Measurements from ENCODE around the gene AP4E1.
"Not testable (repeated sequence)": the region's sequence is repeated elsewhere in the genome, so short reads cannot be mapped to it uniquely, and the experiment has no call there.

AP4E1 gene

GRCh38 chr15:50890751-50891150, 17.7 kb upstream of the AP4E1 start:
- DNase-seq, result no peak

- DNase-seq, result no peak
Observed at GRCh38 chr15:50891159-50891558, 17.3 kb upstream of the AP4E1 start.

GRCh38 chr15:50893976-50894375, 14.5 kb upstream of the AP4E1 start:
- DNase-seq, result no peak

- not testable (repeated sequence) for DNase-seq
Observed at GRCh38 chr15:50901390-50901789, 7.1 kb upstream of the AP4E1 start.

GRCh38 chr15:50904211-50904610, 4.3 kb upstream of the AP4E1 start:
- DNase-seq, result no peak

DNA sequence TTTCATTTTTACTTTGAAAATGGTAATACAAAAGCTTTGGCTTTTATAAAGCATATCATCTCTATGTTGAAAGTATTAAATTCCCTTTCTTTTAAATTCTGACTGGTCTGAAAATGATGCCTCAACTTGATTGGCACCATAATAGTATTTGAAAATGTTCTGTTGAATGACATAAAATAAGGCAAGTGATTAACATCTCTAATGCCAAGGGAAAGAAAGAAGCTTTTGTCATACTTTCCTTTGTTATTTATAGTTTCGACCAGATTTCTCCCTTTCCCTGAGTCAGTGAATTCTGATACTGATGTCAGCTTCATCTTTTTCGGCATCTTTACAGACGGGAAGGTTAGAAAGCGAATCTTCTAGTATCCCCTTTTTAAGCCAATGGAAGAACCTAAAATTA, 3.4 kb upstream of the AP4E1 start:
- no peak for DNase-seq

GRCh38 chr15:50906954-50907600, 1.4 kb upstream of the AP4E1 start:
- DNase-seq, result peak; percentile 55

DNA sequence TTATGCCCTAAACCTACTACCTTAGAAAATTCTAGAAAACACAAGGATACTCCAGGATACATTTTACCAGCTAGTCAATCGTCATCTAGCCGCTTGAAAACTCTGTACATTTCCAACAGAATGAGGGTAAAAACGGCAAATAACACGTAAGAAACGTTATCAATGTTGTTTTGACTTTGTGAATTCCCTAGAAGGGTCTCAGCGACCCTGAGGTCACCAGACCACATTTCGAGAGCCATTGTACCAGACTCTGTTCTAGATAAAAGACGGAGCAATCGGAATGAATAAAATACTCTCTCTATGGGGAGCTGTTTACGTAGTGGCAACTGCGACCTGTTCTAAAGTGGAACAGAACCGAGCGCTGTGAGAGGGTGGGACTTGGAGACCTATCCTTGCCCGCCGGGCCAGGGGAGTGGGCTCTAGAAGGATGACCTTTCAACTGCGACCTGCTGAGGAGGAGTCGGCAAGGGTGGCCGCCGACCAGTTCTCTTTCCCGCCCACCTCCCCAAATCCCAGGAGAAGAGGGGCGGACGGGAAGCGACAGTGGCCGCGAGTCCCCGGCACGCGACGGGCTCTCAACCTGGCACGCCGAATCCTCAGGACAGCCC, 778 bp upstream of the AP4E1 start:
- peak; percentile 36 for DNase-seq

GRCh38 chr15:50909010-50909317, 481 bp downstream of the AP4E1 start:
- DNase-seq, result no peak

GRCh38 chr15:50910426-50910795, 1.9 kb downstream of the AP4E1 start:
- not testable (repeated sequence) for DNase-seq

DNA sequence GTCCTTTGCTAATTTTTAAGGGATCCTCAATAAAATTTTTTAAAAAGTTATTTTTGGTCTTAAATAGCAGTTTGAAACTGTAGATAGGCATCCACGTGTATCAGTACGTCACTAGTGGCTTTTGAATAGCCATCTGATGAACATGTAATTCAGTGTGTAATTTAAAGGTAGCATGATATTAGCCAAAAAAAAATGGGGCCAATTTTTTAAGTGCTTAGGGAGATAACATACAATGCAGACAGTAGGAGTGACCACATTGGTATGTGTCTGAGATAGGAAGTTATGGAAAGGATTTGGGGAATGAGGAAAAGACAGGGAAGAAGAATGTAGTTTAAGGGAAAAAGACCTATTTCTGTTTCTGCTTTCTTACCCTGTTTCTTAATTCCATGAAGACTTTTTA, 2.5 kb downstream of the AP4E1 start:
- no peak for DNase-seq

- no peak for DNase-seq
Observed at GRCh38 chr15:50911621-50912020, 3.1 kb downstream of the AP4E1 start.

GRCh38 chr15:50916400-50916799, 7.9 kb downstream of the AP4E1 start:
- no peak for DNase-seq

GRCh38 chr15:50919359-50919758, 10.9 kb downstream of the AP4E1 start:
- not testable (repeated sequence) for DNase-seq

DNA sequence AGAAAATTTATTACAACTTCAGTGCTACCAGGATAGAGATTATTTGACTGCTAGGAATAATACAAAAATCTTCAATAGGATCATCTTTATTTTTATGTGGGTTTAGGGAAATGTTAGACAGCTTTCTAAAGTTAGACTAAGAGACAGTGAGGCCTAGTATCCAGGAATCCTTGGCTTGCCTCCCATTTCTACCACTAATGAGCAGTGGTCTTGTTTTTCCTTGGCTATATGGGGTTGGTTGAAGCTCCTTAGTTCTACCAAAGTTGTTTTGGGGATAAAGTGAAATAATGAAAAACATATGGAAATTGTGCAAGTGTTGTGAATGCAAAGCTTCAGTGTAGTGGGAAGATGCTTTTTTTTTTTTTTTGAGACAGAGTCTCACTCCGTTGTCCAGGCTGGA, 16.8 kb downstream of the AP4E1 start:
- no peak for DNase-seq

DNA sequence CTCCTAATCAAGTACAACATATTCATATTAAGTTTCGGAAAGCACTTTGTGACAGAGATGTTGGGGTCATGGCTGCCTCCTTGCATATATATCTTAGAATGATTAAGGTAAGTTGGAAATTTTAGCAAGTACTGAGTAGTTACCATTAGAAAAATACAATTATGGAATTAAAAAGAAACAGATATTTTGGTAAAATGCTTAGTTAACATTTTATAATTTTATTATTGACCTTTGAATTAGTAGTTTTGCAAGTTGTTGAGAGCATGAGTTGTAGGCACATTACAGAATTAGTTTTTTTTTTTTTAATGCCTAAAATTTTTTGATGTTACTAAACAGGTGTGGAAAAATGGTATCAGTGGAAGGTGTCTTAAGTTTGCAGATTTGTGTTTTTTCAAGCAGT, 20.6 kb downstream of the AP4E1 start:
- DNase-seq, result no peak

DNA sequence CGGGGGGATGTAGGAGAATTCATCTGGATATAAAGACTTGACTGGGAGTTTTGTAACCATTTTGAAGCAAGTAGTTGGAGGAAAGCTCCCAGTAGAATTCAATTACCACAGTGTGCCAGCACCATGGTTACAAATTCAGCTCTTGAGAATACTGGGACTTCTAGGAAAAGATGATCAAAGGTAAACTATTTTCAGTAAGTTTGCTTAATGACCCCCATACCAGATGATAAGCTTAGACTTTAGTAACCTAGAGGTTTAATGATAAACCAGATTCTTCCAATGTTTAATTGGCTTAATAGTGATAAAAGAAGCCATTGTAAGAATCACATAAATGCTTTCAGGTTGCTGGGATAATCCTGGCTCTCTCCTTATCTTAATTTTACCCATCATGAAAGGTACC, 22.3 kb downstream of the AP4E1 start:
- no peak for DNase-seq

GRCh38 chr15:50933341-50933740, 24.9 kb downstream of the AP4E1 start:
- no peak for DNase-seq

GRCh38 chr15:50938525-50938924, 30.0 kb downstream of the AP4E1 start:
- DNase-seq, result no peak

DNA sequence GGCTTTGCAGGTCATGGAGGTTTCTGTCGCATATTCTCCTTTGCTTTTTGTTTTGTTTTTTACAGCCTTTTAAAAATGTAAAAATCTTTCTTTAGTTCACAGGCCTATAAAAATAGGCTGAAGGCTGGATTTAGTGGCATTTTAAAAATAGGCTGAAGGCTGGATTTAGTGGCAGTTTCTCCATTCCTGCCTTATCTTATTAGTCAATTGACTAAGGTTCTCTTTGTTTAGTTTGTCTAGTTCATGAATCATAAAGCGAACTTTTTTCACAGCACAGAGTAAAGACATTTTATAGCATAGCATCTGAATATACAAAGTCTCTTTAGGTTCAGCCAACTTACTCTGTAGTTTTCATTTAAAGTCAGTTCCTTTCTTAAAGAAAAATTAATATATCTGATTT, 31.4 kb downstream of the AP4E1 start:
- no peak for DNase-seq

DNA sequence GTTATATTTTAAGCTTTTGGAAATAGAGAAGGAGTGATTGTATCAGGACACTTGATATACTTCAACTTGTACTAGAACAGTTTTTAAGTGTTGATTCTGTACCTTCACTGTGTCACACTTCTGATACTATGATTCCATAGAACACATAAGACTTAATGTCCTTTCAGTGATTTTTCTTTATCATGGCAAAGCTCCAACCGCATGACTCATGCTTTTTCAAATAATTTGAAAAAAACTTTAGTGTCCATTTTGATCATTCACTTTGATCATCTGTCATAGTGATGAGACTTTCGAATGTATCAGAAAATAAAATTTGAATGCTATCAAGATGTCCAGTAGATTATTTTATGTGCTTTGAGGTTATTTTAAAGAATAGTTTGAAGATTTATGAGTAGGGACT, 32.0 kb downstream of the AP4E1 start:
- no peak for DNase-seq

DNA sequence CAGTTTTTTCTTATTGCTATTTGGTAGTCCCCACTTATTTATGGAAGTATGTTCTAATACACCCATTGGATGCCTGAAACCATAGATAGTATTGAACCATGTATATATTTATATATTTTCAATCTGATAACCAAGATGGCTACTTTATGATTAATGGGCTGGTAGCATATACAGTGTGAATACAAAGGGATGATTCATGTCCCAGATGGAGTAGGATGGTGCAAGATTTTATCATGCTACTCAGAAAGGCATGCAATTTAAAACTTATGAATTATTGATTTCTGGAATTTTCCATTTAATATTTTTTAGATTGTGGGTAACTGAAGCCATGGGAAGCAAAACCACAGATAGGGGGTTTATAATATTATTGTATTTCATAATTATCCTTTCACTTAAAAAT, 35.2 kb downstream of the AP4E1 start:
- no peak for DNase-seq

GRCh38 chr15:50944672-50945071, 36.2 kb downstream of the AP4E1 start:
- DNase-seq, result no peak

GRCh38 chr15:50945725-50946124, 37.2 kb downstream of the AP4E1 start:
- DNase-seq, result no peak

DNA sequence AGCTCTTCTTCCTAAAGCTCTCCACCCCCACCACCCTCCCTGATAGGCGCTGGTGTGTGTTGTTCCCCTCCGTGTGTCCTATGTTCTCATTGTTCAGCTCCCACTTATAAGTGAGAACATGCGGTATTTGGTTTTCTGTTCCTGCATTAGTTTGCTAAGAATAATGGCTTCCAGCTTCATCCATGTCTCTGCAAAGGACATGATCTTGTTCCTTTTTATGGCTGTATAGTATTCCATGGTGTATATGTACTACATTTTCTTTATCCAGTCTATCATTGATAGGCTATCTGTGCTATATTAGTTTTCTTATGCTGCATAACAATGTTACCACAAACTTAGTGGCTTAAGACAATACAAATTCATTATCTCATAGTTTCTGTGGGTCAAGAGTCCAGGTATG, 42.3 kb downstream of the AP4E1 start:
- not testable (repeated sequence) for DNase-seq
